ENCODE data around the gene CIART. TPM values are rescaled to one million over a fixed set of nuclear protein-coding genes. Genes with fewer than 3 reads are reported as not detected.

The CIART gene
- total RNA-seq, 1 donor from 2014 or later: 6.6 TPM

- Histone ChIP-seq H3K27me3 (no peaks in the 10 kb centered on the region), H3K4me3 (no peak overlapping the region), H3K4me1 (peaks cover 8% of the 10 kb centered on the region), H3K9me3 (no peaks in the 10 kb centered on the region), H3K27ac (no peak overlapping the region), H3K36me3 (peaks cover 0 to 8% of the 10 kb centered on the region in 2 donors)
- DNase-seq (ENCODE audit: extremely low spot score in 2 of 2): no peak
- intact Hi-C loops (cut with DNase I): no loop called here
- TF ChIP-seq POLR2A (IDR thresholded peaks at IDR 0.05): no peak
- TF ChIP-seq CTCF (IDR thresholded peaks at IDR 0.05): no peak
- no peak for TF ChIP-seq POLR2AphosphoS5 (IDR thresholded peaks at IDR 0.05; ENCODE audit: insufficient read depth in 1 of 2, low read depth in 1 of 2)
Measured at GRCh38 chr1:150288822-150289221, 6.5 kb downstream of the CIART start.

- Histone ChIP-seq H3K36me3 (peaks cover 0 to 14% of the 10 kb centered on the region in 2 donors), H3K9me3 (no peaks in the 10 kb centered on the region), H3K4me3 (peak within 1 kb of the TSS; percentile 70 to 72), H3K27me3 (no peaks in the 10 kb centered on the region), H3K4me1 (peaks cover 20% of the 10 kb centered on the region), H3K27ac (peak within 1 kb of the TSS; percentile 79)
- TF ChIP-seq POLR2A (IDR thresholded peaks at IDR 0.05): peak in 1 of 2 donors; percentile 24
- peak; percentile 84 to 90 for TF ChIP-seq POLR2AphosphoS5 (IDR thresholded peaks at IDR 0.05; ENCODE audit: insufficient read depth in 1 of 2, low read depth in 1 of 2)
- TF ChIP-seq CTCF (IDR thresholded peaks at IDR 0.05): no peak
- DNase-seq (ENCODE audit: extremely low spot score in 2 of 2): peak in 1 of 2 donors; percentile 88
- intact Hi-C loops (cut with DNase I): no loop called here
Measured at GRCh38 chr1:150293433-150294253, 11.3 kb downstream of the CIART start, which contains the start of gene MRPS21. MRPS21 (plus strand) TSS chr1:150293861; CDS start chr1:150294367, 506 bp downstream.

DNA sequence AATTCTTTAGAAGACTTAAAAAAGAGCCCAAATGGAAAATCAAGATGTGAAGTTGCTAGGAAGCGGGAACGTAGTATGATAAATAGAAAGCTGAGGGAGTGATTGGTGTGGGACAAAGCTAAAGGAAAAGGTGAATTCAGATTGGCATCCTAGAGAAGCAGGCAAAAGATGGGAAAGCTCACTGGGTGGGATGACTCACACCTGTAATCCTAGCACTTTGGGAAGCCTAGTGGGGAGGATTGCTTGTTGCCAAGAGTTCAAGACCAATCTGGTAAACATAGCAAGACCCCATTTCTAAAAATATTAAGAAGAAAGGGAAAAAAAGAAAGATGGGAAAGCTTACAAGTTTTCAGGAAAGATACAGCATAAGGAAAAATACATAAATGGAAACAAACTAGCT lies 13.1 kb downstream of the CIART start:
- intact Hi-C loops (cut with DNase I): no loop called here
- H3K9me3 ChIP-seq: no peaks in the 10 kb centered on the region

DNA sequence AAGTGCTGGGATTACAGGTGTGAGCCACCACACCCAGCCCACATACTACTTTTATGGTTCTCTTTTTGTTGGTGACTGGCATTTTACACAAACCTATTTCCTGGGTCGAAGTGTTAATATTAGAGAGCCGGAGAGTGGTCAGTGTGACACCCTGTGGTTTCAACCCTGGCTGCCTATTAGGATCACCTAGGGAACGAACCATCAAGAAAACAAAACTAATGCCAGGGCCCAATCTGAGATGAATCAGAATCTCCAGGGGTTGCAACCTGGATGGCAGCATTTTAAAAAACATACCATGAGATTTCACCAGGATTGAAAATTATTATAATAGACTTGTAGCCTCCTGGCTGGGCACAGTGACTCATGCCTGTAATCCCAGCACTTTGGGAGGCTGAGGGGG lies 17.4 kb downstream of the CIART start:
- Histone ChIP-seq H3K36me3 (peaks cover 0 to 33% of the 10 kb centered on the region in 2 donors), H3K4me3 (no peak overlapping the region), H3K27ac (no peak overlapping the region), H3K4me1 (peaks cover 6% of the 10 kb centered on the region), H3K9me3 (no peaks in the 10 kb centered on the region), H3K27me3 (no peaks in the 10 kb centered on the region)
- TF ChIP-seq CTCF (IDR thresholded peaks at IDR 0.05): no peak
- TF ChIP-seq POLR2AphosphoS5 (IDR thresholded peaks at IDR 0.05; ENCODE audit: insufficient read depth in 1 of 2, low read depth in 1 of 2): no peak
- no peak for TF ChIP-seq POLR2A (IDR thresholded peaks at IDR 0.05)
- DNase-seq (ENCODE audit: extremely low spot score in 2 of 2): no peak
- intact Hi-C loops (cut with DNase I): no loop called here

More for the DNA sequence above, 13.1 kb downstream of the CIART start:
- no peak for DNase-seq (ENCODE audit: extremely low spot score in 2 of 2)
- Histone ChIP-seq H3K36me3 (peaks cover 0 to 24% of the 10 kb centered on the region in 2 donors), H3K27ac (no peak overlapping the region), H3K4me1 (peaks cover 20% of the 10 kb centered on the region), H3K4me3 (no peak overlapping the region), H3K27me3 (no peaks in the 10 kb centered on the region)
- TF ChIP-seq POLR2A (IDR thresholded peaks at IDR 0.05) (no peak), CTCF (IDR thresholded peaks at IDR 0.05) (no peak), POLR2AphosphoS5 (IDR thresholded peaks at IDR 0.05; ENCODE audit: insufficient read depth in 1 of 2, low read depth in 1 of 2) (no peak)

GRCh38 chr1:150302338-150302737 lies 20.0 kb downstream of the CIART start:
- H3K4me3 ChIP-seq: no peak overlapping the region
- no peak for TF ChIP-seq CTCF (IDR thresholded peaks at IDR 0.05)
- TF ChIP-seq POLR2AphosphoS5 (IDR thresholded peaks at IDR 0.05; ENCODE audit: insufficient read depth in 1 of 2, low read depth in 1 of 2): no peak
- no peak for TF ChIP-seq POLR2A (IDR thresholded peaks at IDR 0.05)
- no peaks in the 10 kb centered on the region for H3K27me3 ChIP-seq
- peaks cover 0 to 20% of the 10 kb centered on the region in 2 donors for H3K36me3 ChIP-seq
- H3K4me1 ChIP-seq: no peaks in the 10 kb centered on the region
- H3K27ac ChIP-seq: no peak overlapping the region
- intact Hi-C loops (cut with DNase I): no loop called here
- DNase-seq (ENCODE audit: extremely low spot score in 2 of 2): no peak
- H3K9me3 ChIP-seq: no peaks in the 10 kb centered on the region
